B cell (primary cell): ENCODE measurements around the gene ARID1A. TPM values are rescaled to one million over a fixed set of nuclear protein-coding genes. Genes with fewer than 3 reads are reported as not detected.
A peak's percentile ranks its signal among the peaks of the same experiment; 100 is the strongest.

Experiments used
- ATAC-seq: fragments of 200-7000 bp; cut with Tn5 transposase; one replicate; pipeline ENCODE4 v1.10.0; 2021; ENCODE audit warnings: low read depth, mild to moderate bottlenecking, moderate number of reproducible peaks, moderate library complexity
- CTCF ChIA-PET: fragments of 350-600 bp; sonication (Branson Sonifier 250); formaldehyde crosslinking; loops from one replicate; lab custom pipeline; 2021; ENCODE audit warnings: antibody characterized with exemption, inconsistent platforms; lab: Charles Lee
- POLR2A ChIA-PET: fragments of 350-600 bp; sonication (Branson Sonifier 250); formaldehyde crosslinking; loops from one replicate; lab custom pipeline; 2021; ENCODE audit warnings: antibody characterized with exemption; lab: Charles Lee
- DNase-seq: peaks from one replicate; pipeline ENCODE4 v3.0.0; 2013
- H2AFZ ChIP-seq: 2 replicates; pipeline ENCODE4 v1.6.1; 2012; ENCODE audit warnings: mild to moderate bottlenecking, low read depth, low read length; ENCODE audit not compliant: insufficient read depth, poor library complexity, severe bottlenecking
- H3K27ac ChIP-seq, 2 donors: 1 replicate in 1 of 2; 2 replicates in 1 of 2; pipeline ENCODE4 v1.5.1; 2012 to 2013; ENCODE audit warnings: low read length in 2 of 2, mild to moderate bottlenecking in 2 of 2, moderate library complexity in 1 of 2
- H3K27me3 ChIP-seq, 4 experiments: fragments of 200-600 bp in 1 of 4; sonication (generic) in 1 of 4; replicated peaks in 1 of 4; 1 replicate in 2 of 4; 2 replicates in 2 of 4; pipeline versions ENCODE4 v1.6.1 to v1.7.0; 2013 to 2016; ENCODE audit warnings: low read length in 3 of 4, mild to moderate bottlenecking in 2 of 4, mixed read lengths in 1 of 4, moderate library complexity in 1 of 4; ENCODE audit not compliant: insufficient read depth in 4 of 4, control insufficient read depth in 3 of 4; ENCODE audit errors: control extremely low read depth in 1 of 4
- H3K36me3 ChIP-seq, 2 experiments: replicated peaks in 1 of 2; 1 replicate in 1 of 2; 2 replicates in 1 of 2; pipeline versions ENCODE4 v1.6.1 to v1.7.1; 2013; ENCODE audit warnings: low read length in 1 of 2; ENCODE audit not compliant: insufficient read depth in 2 of 2, control insufficient read depth in 1 of 2; ENCODE audit errors: control extremely low read depth in 1 of 2, extremely low read depth in 1 of 2
- H3K4me1 ChIP-seq, 2 donors: fragments of 200-600 bp in 1 of 2; sonication (generic) in 1 of 2; 1 replicate in 1 of 2; 2 replicates in 1 of 2; pipeline versions ENCODE4 v1.5.1 to v1.6.1; 2013 to 2017; ENCODE audit warnings: low read length in 2 of 2; ENCODE audit not compliant: control insufficient read depth in 2 of 2, insufficient read depth in 2 of 2
- H3K4me2 ChIP-seq: replicated peaks from 2 replicates; pipeline ENCODE3; 2012; ENCODE audit warnings: mild to moderate bottlenecking, low read depth, low read length; ENCODE audit not compliant: poor library complexity, severe bottlenecking
- H3K4me3 ChIP-seq, 5 experiments: fragments of 200-600 bp in 1 of 5; sonication (generic) in 1 of 5; 1 replicate in 3 of 5; 2 replicates in 2 of 5; pipeline versions ENCODE4 v1.5.1 to v1.7.0; 2011 to 2016; ENCODE audit warnings: low read length in 4 of 5, mild to moderate bottlenecking in 4 of 5, low read depth in 2 of 5, control low read depth in 1 of 5, moderate library complexity in 1 of 5; ENCODE audit not compliant: insufficient read depth in 1 of 5; ENCODE audit errors: control extremely low read depth in 1 of 5, extremely low read depth in 1 of 5
- H3K79me2 ChIP-seq: fragments of 200-600 bp; sonication (generic); one replicate; pipeline ENCODE4 v1.6.0; 2016; ENCODE audit warnings: low read length; ENCODE audit not compliant: control insufficient read depth, insufficient read depth
- H3K9ac ChIP-seq: fragments of 200-600 bp; sonication (generic); 2 replicates; pipeline ENCODE4 v1.6.1; 2017; ENCODE audit warnings: mild to moderate bottlenecking, low read length, moderate library complexity
- H3K9me3 ChIP-seq, 3 donors: one replicate each; pipeline versions ENCODE4 v1.6.1 to v1.7.1; 2013; ENCODE audit warnings: low read length in 2 of 3; ENCODE audit not compliant: control insufficient read depth in 2 of 3, insufficient read depth in 1 of 3; ENCODE audit errors: control extremely low read depth in 1 of 3
- H4K20me1 ChIP-seq: 2 replicates; pipeline ENCODE4 v1.6.0; 2012; ENCODE audit warnings: mild to moderate bottlenecking, low read length; ENCODE audit not compliant: insufficient read depth, control insufficient read depth, poor library complexity, severe bottlenecking
- H3K27ac Mint-ChIP-seq: one replicate; pipeline ENCODE4 v1.8.0; 2021; ENCODE audit warnings: mixed read lengths
- H3K27me3 Mint-ChIP-seq: one replicate; pipeline ENCODE4 v1.8.0; 2021; ENCODE audit warnings: mixed read lengths
- H3K4me1 Mint-ChIP-seq: one replicate; pipeline ENCODE4 v1.8.0; 2021; ENCODE audit warnings: mixed read lengths
- H3K4me3 Mint-ChIP-seq: one replicate; pipeline ENCODE4 v1.8.0; 2021; ENCODE audit warnings: mixed read lengths
- H3K9me3 Mint-ChIP-seq: one replicate; pipeline ENCODE4 v1.8.0; 2022; ENCODE audit warnings: mixed read lengths; ENCODE audit not compliant: insufficient read depth
- CTCF ChIP-seq: fragments of 200-600 bp; IDR thresholded peaks from one replicate; pipeline ENCODE4 v1.8.0; 2022; ENCODE audit warnings: antibody characterized with exemption, mild to moderate bottlenecking
- EZH2 ChIP-seq: IDR thresholded peaks from 2 replicates; pipeline ENCODE4 v1.6.1; 2012; ENCODE audit warnings: borderline replicate concordance, low read depth, mild to moderate bottlenecking, moderate library complexity, low read length; ENCODE audit not compliant: insufficient read depth, poor library complexity, severe bottlenecking
- WGBS: methylation state at CpG from one replicate; pipeline ENCODE4 v1.1.5; 2013; ENCODE audit warnings: missing lambda C conversion rate; ENCODE audit not compliant: insufficient coverage; 5-methylcytosine and 5-hydroxymethylcytosine counted together
- intact Hi-C: fragments of 100-400 bp; cut with micrococcal nuclease; formaldehyde crosslinking; loops from one replicate; pipeline ENCODE4 v1.10.0; 2022
- polyA plus RNA-seq: library from polyadenylated mRNA; depleted of rRNA; stranded (reverse); fragments of >200 nt; gene quantifications from 2 replicates; pipeline ENCODE4 v1.2.3, GENCODE V29; 2012
- total RNA-seq, 2 donors: library from RNA; stranded (reverse); fragments of 120-200 nt in 1 of 2; gene quantifications; 1 replicate in 1 of 2; 2 replicates in 1 of 2; pipeline versions ENCODE4 v1.2.3 to v1.2.4, GENCODE V29; 2013 to 2022

ARID1A gene
- total and polyA plus RNA-seq, 2 donors (not counting 1 experiment from before 2014, with no cell fraction given): 80.7 to 150 TPM

- H3K9ac ChIP-seq: peak overlapping the region; percentile 82
- intact Hi-C loops: loop anchor here (5.0 to 10.0 kb wide), 2 partner anchors 154 to 191 kb away; no protein-coding TSS in a partner anchor
- no peak for DNase-seq
- Mint-ChIP-seq H3K4me3 (peak overlapping the region; percentile 82), H3K9me3 (no peaks in the 10 kb centered on the region), H3K4me1 (peaks cover 29% of the 10 kb centered on the region), H3K27me3 (no peaks in the 10 kb centered on the region), H3K27ac (peak overlapping the region; percentile 83)
- peaks cover 15% of the 10 kb centered on the region for H4K20me1 ChIP-seq
- H3K9me3 ChIP-seq: no peaks in the 10 kb centered on the region
- H3K4me3 ChIP-seq: peak overlapping the region in 4 of 5 experiments; percentile 72 to 84 (median 77)
- peaks cover 48% of the 10 kb centered on the region for H3K79me2 ChIP-seq
- peaks cover 0 to 1% of the 10 kb centered on the region in 2 experiments for H3K36me3 ChIP-seq
- no peaks in the 10 kb centered on the region for H3K27me3 ChIP-seq
- no peak for TF ChIP-seq CTCF
- TF ChIP-seq EZH2: no peak
- peak overlapping the region; percentile 69 for H2AFZ ChIP-seq
- H3K27ac ChIP-seq: peak overlapping the region; percentile 50 to 93
- ChIA-PET POLR2A (interaction anchor here (0.6 to 3.9 kb wide), 9 partner anchors 10 to 195 kb away, joined by 3 to 26 read pairs (median 5); partner anchors contain the start of gene PIGV), CTCF (interaction anchor here (1.0 to 7.8 kb wide), 8 partner anchors 19 to 158 kb away, joined by 4 to 91 read pairs (median 8); partner anchors contain the start of gene PIGV)
- peak; percentile 8 for ATAC-seq
- under 1% methylated on average over 41 of the region's 72 CpGs for WGBS
- peak overlapping the region; percentile 93 for H3K4me2 ChIP-seq
- H3K4me1 ChIP-seq: peaks cover 52 to 55% of the 10 kb centered on the region in 2 donors
These were observed 371 bp downstream of the ARID1A start for GRCh38 chr1:26696119-26696653.
